ENCODE measurements around the gene SGCB.

DNA sequence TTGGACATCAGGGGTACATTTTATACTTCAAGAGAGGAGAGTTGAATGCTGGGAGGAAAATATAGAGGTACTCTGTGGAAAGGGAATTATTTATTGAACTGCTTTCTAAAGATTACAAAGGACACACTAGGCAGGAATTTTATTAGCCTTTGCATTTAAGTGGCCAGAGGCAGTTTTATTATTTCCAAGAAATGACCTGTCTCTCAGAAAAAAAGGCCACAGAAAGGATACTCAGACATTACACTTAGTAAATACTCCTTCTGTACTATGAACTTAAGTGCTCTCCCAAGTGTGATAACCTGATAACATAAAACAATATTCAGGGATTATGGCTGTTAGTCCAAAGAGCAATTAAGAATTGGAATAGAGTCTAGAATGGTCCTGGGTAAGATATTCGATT is 25.4 kb downstream of the SGCB start:
- TF ChIP-seq CTCF (IDR thresholded peaks at IDR 0.05), result no peak
- no peak for TF ChIP-seq CHD4 (IDR thresholded peaks at IDR 0.05; ENCODE audit: borderline replicate concordance)
- TF ChIP-seq MAFK (IDR thresholded peaks at IDR 0.05; ENCODE audit: partially characterized antibody), result no peak
- no peak for TF ChIP-seq RAD21 (conservative IDR thresholded peaks at IDR 0.05 in 1 of 2, IDR thresholded peaks at IDR 0.05 in 1 of 2)
- TF ChIP-seq, protein P1, sequence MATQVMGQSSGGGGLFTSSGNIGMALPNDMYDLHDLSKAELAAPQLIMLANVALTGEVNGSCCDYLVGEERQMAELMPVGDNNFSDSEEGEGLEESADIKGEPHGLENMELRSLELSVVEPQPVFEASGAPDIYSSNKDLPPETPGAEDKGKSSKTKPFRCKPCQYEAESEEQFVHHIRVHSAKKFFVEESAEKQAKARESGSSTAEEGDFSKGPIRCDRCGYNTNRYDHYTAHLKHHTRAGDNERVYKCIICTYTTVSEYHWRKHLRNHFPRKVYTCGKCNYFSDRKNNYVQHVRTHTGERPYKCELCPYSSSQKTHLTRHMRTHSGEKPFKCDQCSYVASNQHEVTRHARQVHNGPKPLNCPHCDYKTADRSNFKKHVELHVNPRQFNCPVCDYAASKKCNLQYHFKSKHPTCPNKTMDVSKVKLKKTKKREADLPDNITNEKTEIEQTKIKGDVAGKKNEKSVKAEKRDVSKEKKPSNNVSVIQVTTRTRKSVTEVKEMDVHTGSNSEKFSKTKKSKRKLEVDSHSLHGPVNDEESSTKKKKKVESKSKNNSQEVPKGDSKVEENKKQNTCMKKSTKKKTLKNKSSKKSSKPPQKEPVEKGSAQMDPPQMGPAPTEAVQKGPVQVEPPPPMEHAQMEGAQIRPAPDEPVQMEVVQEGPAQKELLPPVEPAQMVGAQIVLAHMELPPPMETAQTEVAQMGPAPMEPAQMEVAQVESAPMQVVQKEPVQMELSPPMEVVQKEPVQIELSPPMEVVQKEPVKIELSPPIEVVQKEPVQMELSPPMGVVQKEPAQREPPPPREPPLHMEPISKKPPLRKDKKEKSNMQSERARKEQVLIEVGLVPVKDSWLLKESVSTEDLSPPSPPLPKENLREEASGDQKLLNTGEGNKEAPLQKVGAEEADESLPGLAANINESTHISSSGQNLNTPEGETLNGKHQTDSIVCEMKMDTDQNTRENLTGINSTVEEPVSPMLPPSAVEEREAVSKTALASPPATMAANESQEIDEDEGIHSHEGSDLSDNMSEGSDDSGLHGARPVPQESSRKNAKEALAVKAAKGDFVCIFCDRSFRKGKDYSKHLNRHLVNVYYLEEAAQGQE (IDR thresholded peaks at IDR 0.05), result no peak
- TF ChIP-seq, protein P2, sequence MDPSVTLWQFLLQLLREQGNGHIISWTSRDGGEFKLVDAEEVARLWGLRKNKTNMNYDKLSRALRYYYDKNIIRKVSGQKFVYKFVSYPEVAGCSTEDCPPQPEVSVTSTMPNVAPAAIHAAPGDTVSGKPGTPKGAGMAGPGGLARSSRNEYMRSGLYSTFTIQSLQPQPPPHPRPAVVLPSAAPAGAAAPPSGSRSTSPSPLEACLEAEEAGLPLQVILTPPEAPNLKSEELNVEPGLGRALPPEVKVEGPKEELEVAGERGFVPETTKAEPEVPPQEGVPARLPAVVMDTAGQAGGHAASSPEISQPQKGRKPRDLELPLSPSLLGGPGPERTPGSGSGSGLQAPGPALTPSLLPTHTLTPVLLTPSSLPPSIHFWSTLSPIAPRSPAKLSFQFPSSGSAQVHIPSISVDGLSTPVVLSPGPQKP (IDR thresholded peaks at IDR 0.05; ENCODE audit: low read depth, low read length), result no peak
- TF ChIP-seq ESRRA (IDR thresholded peaks at IDR 0.05; ENCODE audit: borderline replicate concordance, low read length), result no peak
- TF ChIP-seq PHF8 (IDR thresholded peaks at IDR 0.05; ENCODE audit: borderline replicate concordance, low read depth), result no peak
- no peak for TF ChIP-seq RFX5 (IDR thresholded peaks at IDR 0.05)
- TF ChIP-seq KDM1A (IDR thresholded peaks at IDR 0.05; ENCODE audit: low read depth), result no peak
